ENCODE results near the gene APOA5.
"Not testable (repeated sequence)": the region's sequence is repeated elsewhere in the genome, so short reads cannot be mapped to it uniquely, and the experiment has no call there.

Gene APOA5

DNA sequence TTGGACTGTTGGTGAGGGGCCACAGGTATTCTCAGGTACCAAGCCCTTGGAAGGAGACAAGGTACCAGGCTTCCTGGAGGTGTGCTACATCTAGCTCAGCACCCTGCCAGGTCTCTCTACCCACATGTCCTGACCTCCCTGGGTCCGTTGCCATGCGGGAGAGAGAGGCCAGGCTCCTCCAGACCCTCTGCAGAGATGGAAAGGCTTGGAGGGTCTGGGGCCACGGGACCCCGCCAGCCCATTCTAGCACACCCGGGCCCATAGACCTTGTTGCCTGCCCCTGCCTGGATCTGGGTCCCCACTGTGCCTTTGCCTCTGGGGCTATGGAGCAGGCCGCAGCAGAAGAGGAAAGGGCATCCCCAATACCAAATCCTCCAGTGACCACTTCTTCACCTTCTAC is 35.8 kb upstream of the APOA5 start:
- no peak for DNase-seq

DNA sequence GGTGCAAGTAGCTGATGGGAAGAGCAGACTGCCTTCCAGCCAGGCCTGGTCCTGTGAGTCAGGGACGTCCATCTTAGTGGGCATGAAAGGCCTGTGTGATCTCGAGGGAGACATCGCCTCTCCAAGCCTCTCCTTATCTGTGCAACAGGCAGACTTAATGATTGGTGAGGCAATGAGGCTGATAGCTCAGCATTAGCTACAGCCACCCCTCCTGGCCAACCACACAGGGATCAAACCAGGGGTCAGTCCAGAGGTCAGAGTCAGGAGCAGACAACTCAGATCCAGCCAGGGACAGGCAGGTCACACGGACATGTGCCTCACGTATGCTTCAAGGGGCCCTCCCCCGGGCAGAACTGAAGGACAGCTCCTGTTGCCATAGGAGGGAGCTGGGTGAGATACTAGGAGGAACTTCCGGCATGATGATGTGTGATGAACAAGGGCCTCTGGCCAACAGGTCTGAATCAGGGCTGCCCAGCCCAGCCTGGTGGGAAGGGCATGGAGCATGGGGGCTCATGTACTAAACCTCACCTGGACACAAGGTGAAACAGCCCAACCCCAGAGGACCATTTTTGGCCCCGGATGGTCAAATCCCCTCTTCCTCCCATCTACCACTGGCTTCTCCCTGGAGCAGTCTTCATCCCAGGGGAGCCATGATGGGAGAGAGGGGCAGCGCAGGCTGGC is 35.2 kb upstream of the APOA5 start:
- no peak for DNase-seq

DNA sequence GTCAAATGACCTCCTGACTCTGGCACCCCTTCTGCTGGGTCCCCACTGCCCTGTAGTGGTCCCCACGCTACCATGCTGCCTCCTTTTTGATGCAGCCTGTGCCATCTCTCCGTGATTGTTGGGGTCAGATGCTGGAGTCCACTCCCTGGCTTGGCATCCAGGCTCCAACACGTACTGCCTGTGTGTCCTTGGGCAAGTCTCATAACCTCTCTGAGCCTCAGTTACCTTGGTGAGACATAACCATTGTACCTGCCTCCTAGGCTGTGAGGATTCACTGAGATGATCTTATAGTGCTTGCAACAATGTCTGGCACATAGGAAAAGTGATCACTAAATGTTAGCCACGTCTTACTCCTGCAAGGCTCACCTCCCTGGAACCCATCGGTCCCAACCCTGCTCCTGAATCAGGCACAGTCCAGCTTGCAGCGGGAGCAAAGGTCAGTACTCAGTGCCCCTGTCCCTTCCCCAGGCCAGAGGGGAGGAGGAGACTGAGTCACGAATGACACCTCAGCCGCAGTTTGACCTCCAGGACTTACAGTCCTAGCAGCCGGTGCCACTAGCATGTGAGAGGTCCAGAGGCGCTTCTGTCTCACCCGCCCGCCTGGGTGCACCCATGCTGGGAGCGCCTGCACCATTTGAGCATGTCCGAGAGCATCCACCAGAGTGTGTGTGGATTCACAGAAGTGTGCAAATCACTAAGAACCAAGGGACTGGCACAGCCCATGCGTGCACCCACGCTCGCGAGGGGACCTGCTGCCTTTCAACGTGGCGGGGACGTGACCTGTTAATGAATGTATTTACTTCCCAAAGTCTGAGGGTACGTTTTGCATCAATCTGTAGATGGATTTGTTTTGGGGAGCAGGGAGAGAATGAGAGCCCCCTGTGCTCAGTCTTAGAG is 34.4 kb upstream of the APOA5 start:
- DNase-seq = no peak

DNA sequence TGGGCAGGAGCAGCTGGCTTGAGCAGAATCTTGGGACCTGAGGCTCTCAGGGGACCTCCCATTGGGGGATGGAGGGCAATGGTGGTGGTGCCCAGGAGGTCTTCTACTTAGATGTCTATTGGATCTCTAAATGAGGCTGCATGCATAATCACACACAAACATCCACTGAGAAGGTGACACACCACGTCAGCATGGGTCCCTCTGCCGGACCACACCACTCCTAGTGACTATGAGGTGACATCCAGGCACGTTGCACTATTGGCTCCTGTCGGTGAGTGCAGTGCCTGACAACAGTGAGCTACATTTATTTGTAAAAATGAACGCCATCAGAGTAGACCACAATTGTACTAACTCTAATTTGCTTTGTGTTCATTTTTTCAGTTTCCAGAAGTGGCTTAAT is 33.8 kb upstream of the APOA5 start:
- DNase-seq = no peak

DNA sequence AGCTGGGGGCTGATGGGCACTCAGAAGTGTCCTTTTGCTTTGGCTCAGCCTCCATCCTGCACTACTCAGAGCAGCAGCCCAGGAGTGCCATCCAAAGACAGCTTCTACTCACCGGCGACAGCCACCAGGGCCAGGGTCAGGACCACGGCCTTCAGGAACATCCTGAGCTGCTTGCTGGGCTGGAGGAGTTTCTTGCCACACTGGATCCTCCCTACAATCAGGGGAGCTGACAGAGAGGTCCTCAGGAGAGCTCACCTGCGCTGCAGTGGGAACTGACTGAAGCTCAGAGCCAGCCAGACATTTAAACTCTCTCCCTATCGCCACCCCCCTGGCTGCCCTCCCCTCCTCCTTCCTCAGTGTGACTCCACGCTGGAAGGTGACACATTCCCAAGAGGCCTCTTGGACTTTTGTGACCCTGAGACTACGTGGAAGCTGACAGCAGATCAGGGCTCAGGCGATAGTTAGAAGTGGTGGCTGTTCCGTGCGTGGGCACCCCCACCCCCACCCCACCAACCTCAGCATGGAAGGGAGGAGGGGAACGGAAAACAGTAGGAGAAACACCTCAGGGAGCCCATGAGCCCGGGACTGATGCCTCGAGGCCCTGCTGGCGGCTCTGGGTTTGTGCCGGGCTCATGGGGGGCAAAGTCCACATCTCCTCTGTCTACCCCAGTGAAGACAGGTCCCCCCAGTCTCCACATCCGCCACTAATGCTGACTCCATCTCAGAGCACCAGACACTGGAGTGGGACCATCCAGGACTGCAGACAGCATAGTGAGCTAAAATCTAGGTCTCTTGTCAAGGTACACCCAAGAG is 31.6 kb upstream of the APOA5 start, which contains the start of gene APOA4:
Gene APOA4 (minus strand): TSS at position 274 of the 813 bp plus-strand sequence. CDS start 113 bp downstream, at position 161.
- no peak for DNase-seq

DNA sequence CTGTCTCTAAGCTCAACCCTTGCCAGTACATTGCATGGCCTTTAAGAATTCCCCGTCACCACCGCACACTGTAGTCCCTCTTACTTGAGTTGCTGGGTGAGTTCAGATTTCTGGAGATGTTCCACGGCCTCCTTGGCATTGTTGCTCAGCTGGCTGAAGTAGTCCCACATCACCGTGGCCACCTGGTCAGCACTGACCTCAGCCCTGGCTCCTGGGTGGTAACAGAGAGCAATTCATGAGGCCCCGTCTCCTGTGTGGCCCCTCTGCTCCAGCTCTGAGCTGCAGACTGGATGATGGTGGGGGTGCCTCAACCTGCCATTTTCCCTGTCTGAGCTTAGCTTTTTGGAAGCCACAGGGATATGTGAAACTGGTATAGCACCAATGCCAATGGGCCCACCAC is 30.9 kb upstream of the APOA5 start:
- DNase-seq = no peak

DNA sequence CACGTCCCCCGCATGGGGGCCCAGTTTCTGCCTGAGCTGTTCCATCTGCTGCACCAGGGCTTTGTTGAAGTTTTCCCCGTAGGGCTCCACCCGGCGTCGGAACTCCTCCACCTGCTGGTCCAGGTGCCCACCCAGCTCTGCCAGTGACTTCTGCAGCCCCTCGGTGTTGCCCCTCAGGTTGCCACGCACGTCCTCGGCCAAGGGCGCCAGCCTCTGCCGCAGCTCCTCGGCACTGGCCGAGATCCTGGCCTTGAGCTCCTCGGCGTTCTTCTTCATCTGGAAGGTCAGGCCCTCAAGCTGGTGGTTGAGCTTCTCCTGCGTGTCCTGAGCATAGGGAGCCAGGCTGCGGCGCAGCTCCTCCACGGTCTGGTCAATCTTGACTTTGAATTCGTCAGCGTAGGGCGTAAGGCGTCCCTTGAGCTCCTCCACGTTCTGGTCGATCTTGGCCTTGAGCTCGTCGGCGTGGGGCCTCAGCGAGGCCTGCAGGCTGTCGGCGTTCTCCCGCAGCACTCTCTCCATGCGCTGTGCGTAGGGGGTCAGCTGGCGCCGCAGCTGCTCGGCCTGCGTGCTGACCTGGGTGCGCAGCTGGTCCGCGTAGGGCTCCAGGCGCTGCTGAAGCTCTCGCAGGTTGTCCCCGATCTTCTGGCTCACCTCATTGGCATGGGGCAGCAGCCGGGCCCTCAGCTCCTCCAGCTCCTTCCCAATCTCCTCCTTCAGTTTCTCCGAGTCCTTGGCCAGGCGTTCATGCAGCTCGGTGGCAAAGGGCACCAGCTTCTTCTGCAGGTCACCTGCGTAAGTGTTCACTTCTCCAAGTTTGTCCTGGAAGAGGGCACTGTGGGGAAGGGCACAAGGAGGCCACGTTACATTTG is 29.6 kb upstream of the APOA5 start:
- DNase-seq = no peak

DNA sequence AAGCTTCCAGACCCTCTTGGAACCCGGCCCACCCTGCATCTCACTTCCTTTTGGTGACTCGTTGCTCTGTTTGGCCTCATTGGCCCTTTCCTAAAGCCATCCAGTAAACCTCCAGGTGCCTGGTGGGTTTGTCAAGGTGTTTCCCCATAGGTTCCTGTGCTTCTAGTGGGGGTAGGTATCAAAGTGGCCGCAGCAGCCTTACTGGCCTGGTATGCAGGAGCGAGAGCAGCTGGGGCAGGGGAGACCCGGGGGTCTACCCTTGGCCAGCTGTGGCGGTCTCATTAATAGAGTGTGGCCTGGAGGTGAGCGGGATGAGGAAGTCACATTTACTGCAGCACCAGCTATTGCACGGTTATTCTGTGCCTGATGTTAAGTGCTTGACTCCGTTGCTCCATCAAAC is 27.4 kb upstream of the APOA5 start:
- no peak for DNase-seq

DNA sequence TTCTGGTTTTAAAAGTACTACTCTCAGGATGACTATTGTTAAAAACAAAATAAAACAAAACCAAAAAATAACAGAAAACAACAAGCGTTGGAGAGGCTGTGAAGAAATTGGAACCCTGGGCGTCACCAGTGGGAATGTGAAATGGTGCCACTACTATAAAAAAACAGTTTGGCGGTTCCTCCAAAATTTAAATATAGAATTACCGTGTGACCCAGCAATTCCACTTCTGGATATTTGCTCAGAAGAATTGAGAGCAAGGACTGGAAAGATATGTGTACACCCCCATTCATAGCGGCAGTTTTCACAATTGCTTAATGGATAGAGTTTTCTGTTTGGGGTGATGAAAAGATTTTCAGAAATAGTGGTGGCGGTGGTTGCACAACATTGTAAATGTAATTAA is 22.8 kb upstream of the APOA5 start:
- DNase-seq = no peak

DNA sequence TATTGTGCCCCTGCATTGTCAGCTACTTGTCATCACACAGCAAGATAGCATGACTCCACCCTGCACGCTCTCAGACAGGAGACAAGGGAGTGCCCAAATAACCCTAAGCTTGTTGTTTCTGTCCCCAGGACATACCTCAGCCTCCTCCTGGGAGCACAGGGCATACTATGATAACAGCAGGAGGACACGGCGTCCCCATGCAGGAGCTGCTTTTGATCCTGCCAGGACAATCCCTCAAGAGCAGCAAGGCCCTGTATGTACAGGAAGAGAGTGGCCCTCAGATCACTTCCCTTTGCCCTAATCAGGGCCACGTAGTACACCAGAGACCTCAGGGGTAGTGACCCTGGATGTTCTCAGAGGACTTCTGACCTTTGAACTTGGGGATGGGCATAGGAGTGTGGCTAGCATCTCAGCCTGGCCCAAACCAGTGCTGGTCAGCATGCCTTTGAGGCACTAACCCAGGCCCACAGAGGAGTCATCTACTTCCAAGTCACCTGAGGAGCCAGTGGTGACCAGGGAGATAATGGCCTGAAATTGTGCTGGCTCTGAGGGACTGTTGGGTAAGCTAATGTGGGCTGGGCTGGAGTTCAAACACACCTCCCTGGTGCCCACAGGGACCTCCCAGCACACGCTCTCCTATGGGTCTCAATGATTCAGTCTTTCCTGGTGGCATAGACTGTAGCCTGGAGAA is 22.2 kb upstream of the APOA5 start:
- DNase-seq = no peak

DNA sequence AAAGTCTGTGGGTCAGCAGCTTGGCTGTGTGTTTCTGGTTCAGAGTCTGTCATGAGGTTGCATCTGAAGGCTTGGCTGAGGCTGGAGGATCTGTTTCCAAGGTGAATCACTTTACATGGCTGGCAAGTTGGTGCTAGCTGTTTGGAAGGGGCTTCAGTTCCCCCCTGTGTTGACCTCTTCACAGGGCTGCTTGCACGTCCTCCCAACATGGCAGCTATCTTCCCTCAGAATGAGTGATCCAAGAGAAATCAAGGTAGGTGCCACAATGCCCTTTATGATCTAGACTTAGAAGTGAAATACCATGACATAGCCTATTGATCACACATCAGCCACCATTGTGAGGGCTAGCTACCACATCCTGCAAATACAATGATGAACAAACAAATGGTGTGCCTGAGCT is 21.5 kb upstream of the APOA5 start:
- no peak for DNase-seq

DNA sequence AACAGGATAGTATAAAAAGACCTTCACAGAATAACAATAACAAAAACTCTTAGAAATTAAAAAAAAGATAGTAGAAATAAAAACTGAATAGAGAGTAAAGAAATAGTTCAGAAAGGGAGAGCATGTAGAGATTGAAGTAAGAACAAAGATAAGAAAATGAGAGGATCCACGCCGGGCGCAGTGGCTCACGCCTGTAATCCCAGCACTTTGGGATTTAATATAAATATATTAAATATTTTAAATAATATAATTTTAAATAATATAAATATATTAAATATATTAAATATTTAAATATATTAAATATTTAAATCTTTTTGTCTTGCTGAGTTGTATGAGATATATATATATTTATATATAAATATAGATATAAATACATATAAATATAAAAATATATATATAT is 20.4 kb upstream of the APOA5 start:
- no peak for DNase-seq

DNA sequence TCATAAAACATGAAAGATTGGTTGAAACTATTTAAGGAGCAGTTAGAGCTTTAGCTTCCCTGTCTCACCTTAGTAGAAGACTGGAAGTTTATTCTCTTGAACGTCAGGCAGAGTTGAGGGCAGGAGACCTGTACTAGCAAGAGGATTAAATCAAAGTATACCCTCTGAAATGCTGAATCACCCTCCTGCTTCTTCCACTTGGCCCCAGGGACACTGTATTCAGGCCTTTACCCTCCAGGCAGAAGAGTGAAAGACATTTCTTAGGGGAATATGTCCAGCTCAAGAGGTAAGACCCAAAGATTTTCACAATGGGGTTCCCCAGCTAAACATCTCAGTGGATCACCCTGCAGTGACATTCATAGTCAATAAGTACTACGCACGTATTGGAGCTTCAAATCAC is 19.5 kb upstream of the APOA5 start:
- DNase-seq = no peak

DNA sequence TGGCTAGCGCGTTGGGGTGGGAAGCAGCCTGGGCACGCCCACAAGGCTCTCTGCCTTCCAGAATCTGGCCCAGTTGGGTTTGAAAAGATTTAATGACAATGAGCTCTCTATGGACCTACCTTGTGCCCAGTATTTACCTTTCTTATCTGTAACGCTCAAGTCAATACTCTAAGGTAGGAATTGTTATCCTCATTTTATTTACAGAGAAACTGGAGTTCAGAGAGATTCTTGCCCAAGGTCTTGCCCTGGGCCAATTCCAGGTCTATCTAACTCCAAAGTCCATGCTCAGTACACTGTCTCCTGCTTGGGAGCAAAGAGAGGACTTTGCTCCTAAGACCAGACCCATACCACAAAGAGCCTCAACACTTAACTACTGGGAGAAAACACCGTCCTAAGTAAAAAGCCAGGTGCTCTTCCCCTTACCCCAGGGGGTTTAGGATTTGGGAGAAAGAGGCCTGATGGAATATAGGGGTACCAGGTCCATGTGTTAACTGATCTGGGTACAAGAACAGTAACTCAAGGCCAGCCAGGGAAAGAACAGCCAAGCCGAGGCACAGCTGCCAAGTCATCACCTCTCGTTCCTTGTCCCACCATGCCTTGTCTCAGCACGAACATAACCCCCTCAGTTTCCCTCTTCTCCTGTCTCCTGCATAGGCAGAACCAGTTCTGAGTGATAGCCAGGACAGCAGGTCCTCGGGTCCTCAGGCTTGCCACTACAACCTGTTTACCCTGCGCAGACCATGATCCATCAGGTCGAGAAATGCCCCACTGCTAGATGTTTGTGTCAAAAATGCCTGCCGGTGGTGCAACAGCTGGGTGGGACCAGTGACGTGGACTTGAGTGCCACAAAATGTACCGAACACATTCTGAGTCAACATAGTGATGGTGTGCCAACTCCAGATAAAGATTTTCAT is 16.8 kb upstream of the APOA5 start:
- DNase-seq = no peak

DNA sequence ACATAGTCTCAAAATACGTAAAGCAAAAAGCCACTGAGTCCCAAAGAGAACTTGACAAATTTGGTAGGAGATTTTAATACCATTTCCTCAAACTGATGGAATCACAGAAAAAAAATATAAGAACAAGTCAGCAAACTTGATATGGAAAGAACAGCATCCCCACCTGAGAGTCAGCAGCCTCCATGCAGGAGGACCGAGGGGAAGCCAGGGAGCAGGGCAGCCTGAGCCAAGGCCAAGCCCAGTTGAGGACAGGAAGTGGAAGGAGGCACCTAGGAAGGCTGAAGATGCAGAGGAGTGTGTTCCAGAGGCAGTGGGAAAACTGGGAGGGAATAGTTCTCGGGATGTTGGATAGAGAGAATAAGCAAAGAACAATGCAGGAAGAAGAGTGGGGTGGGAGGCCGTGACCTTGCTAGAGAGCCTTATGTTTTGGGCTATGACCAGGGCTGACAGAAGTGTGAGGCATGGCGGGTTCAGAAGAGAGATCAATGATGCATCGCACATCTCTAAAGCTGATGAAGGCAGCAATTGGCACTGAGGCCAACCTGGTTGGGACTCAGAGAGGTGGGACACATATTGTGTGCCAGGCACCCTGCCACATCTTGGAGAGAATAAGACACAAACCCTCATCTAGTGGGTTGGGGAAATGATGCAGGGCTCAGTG is 16.1 kb upstream of the APOA5 start:
- DNase-seq = no peak

DNA sequence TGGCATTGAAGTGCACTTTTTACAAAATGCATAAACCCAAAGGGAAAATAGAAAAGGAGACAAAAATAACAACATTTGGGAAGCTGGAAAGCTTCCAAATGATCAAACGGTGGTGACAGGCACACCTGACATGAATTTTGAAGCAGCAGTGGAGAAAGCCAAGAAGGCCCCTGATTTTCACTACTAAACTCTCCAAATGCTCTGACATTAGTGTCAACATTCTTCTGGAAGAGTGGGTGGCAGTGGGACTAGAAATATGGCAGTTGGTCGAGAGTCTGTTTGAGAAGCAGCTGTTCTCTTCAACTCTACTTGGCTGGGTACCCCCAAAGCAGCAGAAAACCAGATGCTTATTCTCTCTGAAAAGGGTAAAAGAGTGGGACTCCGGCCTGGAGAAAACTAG is 12.3 kb upstream of the APOA5 start:
- no peak for DNase-seq

DNA sequence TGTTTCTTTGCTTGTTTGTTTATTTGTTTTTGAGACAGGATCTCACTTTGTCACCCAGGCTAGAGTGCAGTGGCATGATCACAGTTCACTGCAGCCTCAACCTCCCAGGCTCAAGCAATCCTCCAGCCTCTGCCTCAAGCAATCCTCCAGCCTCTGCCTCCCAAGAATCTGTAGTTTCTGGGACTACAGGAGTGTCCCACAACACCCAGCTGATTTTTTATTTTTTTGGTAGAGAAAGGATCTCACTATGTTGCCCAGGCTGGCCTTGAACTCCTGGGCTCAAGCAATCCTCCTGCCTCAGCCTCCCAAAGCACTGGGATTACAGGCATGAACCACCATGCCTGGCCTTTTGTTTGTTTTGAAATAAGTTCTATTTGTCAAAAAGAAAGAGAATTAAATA is 10.0 kb upstream of the APOA5 start:
- not testable (repeated sequence) for DNase-seq

DNA sequence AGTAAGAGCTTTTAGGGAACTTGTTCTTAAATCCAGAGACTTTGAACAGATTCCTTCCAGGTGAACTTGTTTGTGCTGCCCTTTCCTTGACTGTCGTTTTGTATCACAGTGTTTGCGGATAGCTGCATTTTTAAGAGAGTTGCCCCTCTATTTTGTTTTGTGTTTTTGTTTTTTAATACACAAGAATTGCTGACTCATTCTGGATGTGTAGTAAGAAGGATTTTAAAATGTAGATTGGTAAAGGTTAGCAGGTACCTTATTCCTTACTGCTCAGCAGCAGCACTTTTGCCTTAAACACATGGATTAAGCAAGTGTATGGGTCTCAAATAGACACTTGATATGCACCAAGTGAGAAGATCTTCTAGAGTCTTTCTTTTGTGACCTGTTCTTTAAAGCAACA is 8.9 kb upstream of the APOA5 start:
- DNase-seq = no peak

DNA sequence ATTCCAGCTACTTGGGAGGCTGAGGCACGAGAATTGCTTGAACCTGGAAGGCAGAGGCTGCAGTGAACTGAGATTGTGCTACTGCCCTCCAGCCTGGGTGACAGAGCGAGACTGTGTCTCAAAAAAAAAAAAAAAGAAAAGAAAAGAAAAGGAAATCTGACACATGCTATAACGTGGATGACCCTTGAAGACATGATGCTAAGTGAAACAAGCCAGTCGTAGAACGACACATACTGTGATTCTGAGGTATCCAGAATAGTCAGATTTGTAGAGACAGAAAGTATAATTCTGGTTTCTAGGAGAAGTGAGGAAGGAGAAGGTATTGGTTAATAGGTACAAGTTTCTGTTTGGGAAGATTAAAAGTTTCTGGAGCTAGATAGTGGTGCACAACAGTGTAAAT is 6.7 kb upstream of the APOA5 start:
- no peak for DNase-seq

DNA sequence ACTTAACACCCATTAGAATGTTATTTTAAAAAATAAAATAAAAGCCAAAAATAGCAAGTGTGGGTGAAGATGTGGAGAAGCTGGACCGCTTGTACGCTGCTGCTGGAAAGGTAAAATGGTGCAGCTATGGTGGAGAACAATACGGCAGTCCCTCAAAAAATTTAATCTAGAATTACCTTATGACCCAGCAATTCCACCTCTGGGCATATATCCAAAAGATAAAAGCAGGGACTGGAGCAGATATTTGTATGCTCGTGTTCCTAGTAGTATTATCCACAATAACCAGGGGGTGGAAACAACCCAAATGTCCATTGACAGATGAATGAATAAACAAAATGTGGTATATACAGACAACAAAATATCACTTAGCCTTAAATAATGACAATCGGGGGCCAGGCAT is 6.1 kb upstream of the APOA5 start:
- DNase-seq = no peak

All from COR-L47 (cell line).